GM12878 (cell line): ENCODE data around the gene MUL1. TPM values are rescaled to one million over a fixed set of nuclear protein-coding genes. Genes with fewer than 3 reads are reported as not detected.

Experiments
- ATAC-seq: fragments of 200-7000 bp; cut with Tn5 transposase; 3 replicates; pipeline ENCODE4 v1.9.1; 2020; ENCODE audit warnings: mild to moderate bottlenecking, moderate library complexity
- BruUV-seq: library from RNA; stranded (reverse); fragments of 400-500 nt; replicated peaks from 2 replicates; lab custom pipeline; 2021; lab: Mats Ljungman, UMichigan
- CTCF ChIA-PET: fragments of 300-600 bp; sonication (Branson Sonifier 250); formaldehyde crosslinking; extraction: SDS; loops from one replicate; lab custom pipeline; 2021; ENCODE audit warnings: inconsistent platforms; lab: Yijun Ruan, JAX
- POLR2A ChIA-PET: fragments of 350-600 bp; formaldehyde crosslinking; extraction: SDS; loops from one replicate; lab custom pipeline; 2021; ENCODE audit warnings: inconsistent platforms; lab: Charles Lee
- RAD21 ChIA-PET: fragments of 300-600 bp; sonication (Branson Sonifier 250); formaldehyde crosslinking; loops from one replicate; lab custom pipeline; 2023; ENCODE audit warnings: antibody characterized with exemption; ENCODE audit not compliant: unreplicated experiment; lab: Charles Lee
- SMC1A ChIA-PET: fragments of 300-600 bp; sonication (Branson Sonifier 250); formaldehyde crosslinking; loops from one replicate; lab custom pipeline; 2023; ENCODE audit not compliant: unreplicated experiment, uncharacterized antibody; lab: Charles Lee
- DNase-seq: peaks from one replicate; pipeline ENCODE4 v3.0.0-alpha.2; 2011; ENCODE audit warnings: low read depth, low spot score
- FAIRE-seq: peaks from 3 replicates; lab custom pipeline; 2011; peaks lifted over from hg19 to GRCh38; lab: Jason Lieb, UNC
- H2AFZ ChIP-seq: 2 replicates; pipeline ENCODE4 v1.6.0; 2011; ENCODE audit warnings: low read depth, low read length, control low read depth; ENCODE audit not compliant: control insufficient read depth
- H3K27ac ChIP-seq: 2 replicates; pipeline ENCODE4 v1.5.1; 2011; ENCODE audit warnings: control low read depth; ENCODE audit not compliant: control insufficient read depth, insufficient read depth
- H3K27me3 ChIP-seq, 2 experiments: replicated peaks in 1 of 2; 2 replicates each; pipeline versions ENCODE4 v1.6.0 to v1.6.1; 2011; ENCODE audit warnings: low read length in 1 of 2; ENCODE audit not compliant: control insufficient read depth in 2 of 2, insufficient read depth in 2 of 2
- H3K36me3 ChIP-seq, 2 experiments: 2 replicates each; pipeline ENCODE4 v1.5.1; 2011; ENCODE audit warnings: low read length in 1 of 2; ENCODE audit not compliant: control insufficient read depth in 2 of 2, insufficient read depth in 2 of 2
- H3K4me1 ChIP-seq: 2 replicates; pipeline ENCODE4 v1.6.1; 2011; ENCODE audit warnings: mild to moderate bottlenecking, low read length, moderate library complexity, mixed read lengths; ENCODE audit not compliant: control insufficient read depth, insufficient read depth
- H3K4me2 ChIP-seq: 2 replicates; pipeline ENCODE4 v1.6.0; 2011; ENCODE audit warnings: control low read depth; ENCODE audit not compliant: control insufficient read depth, insufficient read depth
- H3K4me3 ChIP-seq: fragments of 200-600 bp; sonication (generic); 2 replicates; pipeline ENCODE4 v1.5.1; 2016
- H3K79me2 ChIP-seq: 2 replicates; pipeline ENCODE4 v1.6.0; 2011; ENCODE audit warnings: low read length; ENCODE audit not compliant: control insufficient read depth, insufficient read depth
- H3K9ac ChIP-seq: 2 replicates; pipeline ENCODE4 v1.8.0; 2011; ENCODE audit warnings: low read length, control low read depth, mixed read lengths; ENCODE audit not compliant: control insufficient read depth, insufficient read depth
- H3K9me3 ChIP-seq: replicated peaks from 3 replicates; pipeline ENCODE4 v1.5.1; 2011; ENCODE audit warnings: mild to moderate bottlenecking, low read length; ENCODE audit not compliant: control insufficient read depth, insufficient read depth
- H4K20me1 ChIP-seq: 2 replicates; pipeline ENCODE4 v1.6.0; 2011; ENCODE audit not compliant: control insufficient read depth, insufficient read depth
- BACH1 ChIP-seq: fragments of 450-650 bp; IDR thresholded peaks from 2 replicates; pipeline ENCODE4 v1.6.1; 2017; ENCODE audit warnings: mild to moderate bottlenecking, borderline replicate concordance
- CEBPZ ChIP-seq: fragments of 150-350 bp; IDR thresholded peaks from 2 replicates; pipeline ENCODE4 v1.6.1; 2016; ENCODE audit warnings: low read depth, low read length
- GABPA ChIP-seq: IDR thresholded peaks from 2 replicates; pipeline ENCODE4 v1.6.1; 2014; ENCODE audit warnings: antibody characterized with exemption, low read depth, mild to moderate bottlenecking, inconsistent platforms
- GATAD2B ChIP-seq: fragments of 450-650 bp; conservative IDR thresholded peaks from 2 replicates; pipeline ENCODE4 v1.6.1; 2017; ENCODE audit warnings: low read depth, mild to moderate bottlenecking, moderate library complexity
- HDAC6 ChIP-seq: fragments of 200-600 bp; sonication (generic); IDR thresholded peaks from one replicate; pipeline ENCODE4 v1.8.0; 2017; ENCODE audit warnings: antibody characterized with exemption; ENCODE audit not compliant: unreplicated experiment
- HDGF ChIP-seq: fragments of 450-650 bp; IDR thresholded peaks from 2 replicates; pipeline ENCODE4 v1.6.1; 2016; ENCODE audit warnings: antibody characterized with exemption
- IKZF1 ChIP-seq: fragments of 450-650 bp; conservative IDR thresholded peaks from 2 replicates; pipeline ENCODE4 v1.6.1; 2017; ENCODE audit warnings: antibody characterized with exemption, mild to moderate bottlenecking
- IRF3 ChIP-seq: fragments of 450-650 bp; IDR thresholded peaks from 2 replicates; pipeline ENCODE4 v1.6.1; 2014; ENCODE audit warnings: mild to moderate bottlenecking
- JUNB ChIP-seq: IDR thresholded peaks from 2 replicates; pipeline ENCODE4 v1.6.1; 2016; ENCODE audit warnings: antibody characterized with exemption, mild to moderate bottlenecking
- NFYA ChIP-seq: IDR thresholded peaks from 2 replicates; pipeline ENCODE4 v1.6.1; 2011; ENCODE audit warnings: low read depth, mild to moderate bottlenecking, low read length, improper control_type of control experiment, borderline replicate concordance
- POU2F2 ChIP-seq: IDR thresholded peaks from 3 replicates; pipeline ENCODE4 v1.6.1; 2011; ENCODE audit warnings: low read depth, mild to moderate bottlenecking, low read length, borderline replicate concordance
- SMARCA5 ChIP-seq: fragments of 450-650 bp; IDR thresholded peaks from 2 replicates; pipeline ENCODE4 v1.6.1; 2017; ENCODE audit warnings: mild to moderate bottlenecking
- TCF12 ChIP-seq: IDR thresholded peaks from 2 replicates; pipeline ENCODE4 v1.6.1; 2011; ENCODE audit warnings: low read depth, mild to moderate bottlenecking, low read length
- ZBTB4 ChIP-seq: fragments of 450-650 bp; formaldehyde crosslinking; IDR thresholded peaks from 2 replicates; pipeline ENCODE4 v1.4.0; 2022; ENCODE audit warnings: mild to moderate bottlenecking, moderate library complexity
- WGBS: methylation state at CpG from one replicate; pipeline ENCODE4 v1.1.6; 2016; ENCODE audit warnings: low lambda C conversion rate; ENCODE audit not compliant: insufficient replicate concordance, insufficient coverage; ENCODE audit errors: missing lambda C conversion rate; 5-methylcytosine and 5-hydroxymethylcytosine counted together
- in situ Hi-C: fragments of 300-500 bp; cut with MboI; formaldehyde crosslinking; loops from 9 replicates; pipeline ENCODE4 v1.14.3; 2018; ENCODE audit warnings: mixed read lengths
- intact Hi-C: fragments of 100-400 bp; cut with micrococcal nuclease; formaldehyde crosslinking; loops from one replicate; pipeline ENCODE4 v1.14.2; 2022; ENCODE audit not compliant: unreplicated experiment
- polyA plus RNA-seq, 11 experiments: library from polyadenylated mRNA; depleted of rRNA in 4 of 11; unstranded in 6 of 11; stranded (reverse) in 5 of 11; fragments of >200 nt; fragmentation: Nextera tagmentation in 4 of 11; fragmentation: Illumina TruSeq in 1 of 11; extraction: Ambion mirVana in 4 of 11; extraction: Trizol in 1 of 11; gene quantifications; 1 replicate in 1 of 11; 2 replicates in 10 of 11; pipeline versions ENCODE4 v1.2.1 to v1.2.3, GENCODE V29; 2011 to 2016; ENCODE audit warnings: inconsistent platforms in 2 of 11, missing spikeins in 2 of 11, low read depth in 1 of 11
- total RNA-seq, 4 experiments: library from RNA; depleted of rRNA in 3 of 4; stranded (reverse); fragments of >200 nt in 3 of 4; fragmentation: Illumina TruSeq in 1 of 4; extraction: Trizol in 1 of 4; gene quantifications; 2 replicates each; pipeline versions ENCODE4 v1.2.1 to v1.2.3, GENCODE V29; 2013 to 2021

Gene MUL1
- total and polyA plus RNA-seq, 10 of the 15 experiments (the other 5 are each of a cell fraction or from before 2014, with no cell fraction given) = 4.9 to 27.0 (median 15.5) TPM

GRCh38 chr1:20546637-20547036, 38.7 kb upstream of the MUL1 start:
- TF ChIP-seq BACH1 = no peak
- TF ChIP-seq HDAC6 = no peak
- no peak for TF ChIP-seq NFYA
- TF ChIP-seq JUNB = no peak
- TF ChIP-seq IRF3 = no peak
- TF ChIP-seq TCF12 = no peak
- no peak for TF ChIP-seq ZBTB4 (CRISPR knock-in tag)
- no peak for TF ChIP-seq GATAD2B
- no peak for TF ChIP-seq POU2F2
- no peak for TF ChIP-seq GABPA
- TF ChIP-seq CEBPZ = no peak
- TF ChIP-seq IKZF1 = no peak
- TF ChIP-seq HDGF = no peak
- TF ChIP-seq SMARCA5 = no peak
- intact Hi-C loops (no loop called here), in situ Hi-C loops (no loop called here)
- no peaks in the 10 kb centered on the region for H4K20me1 ChIP-seq
- RAD21 ChIA-PET = no interaction called here
- no peaks in the 10 kb centered on the region for H3K79me2 ChIP-seq
- 64% methylated on average over 3 of the region's 3 CpGs for whole genome bisulfite sequencing
- H3K36me3 ChIP-seq = no peaks in the 10 kb centered on the region
- FAIRE-seq (no peak), DNase-seq (no peak), ATAC-seq (no peak)
- H3K4me3 ChIP-seq = no peak overlapping the region
- H3K27ac ChIP-seq = no peak overlapping the region
- SMC1A ChIA-PET = no interaction called here
- H3K9ac ChIP-seq = no peak overlapping the region
- no TSS peak for BruUV-seq
- H3K4me2 ChIP-seq = no peak overlapping the region
- POLR2A ChIA-PET = interaction anchor here (0.6 kb wide), 1 partner anchor 13 kb away, joined by 11 read pairs; no protein-coding TSS in a partner anchor
- H3K4me1 ChIP-seq = no peaks in the 10 kb centered on the region
- no peak overlapping the region for H2AFZ ChIP-seq
- CTCF ChIA-PET = interaction anchor here (0.6 kb wide), 1 partner anchor 204 kb away, joined by 3 read pairs; no protein-coding TSS in a partner anchor
- no peaks in the 10 kb centered on the region; a peak in 3 of 4 replicates for H3K27me3 ChIP-seq
- H3K9me3 ChIP-seq = no peaks in the 10 kb centered on the region
